Heart right ventricle (tissue), 16 donors: ENCODE data around the gene NXT1. TPM values are rescaled to one million over a fixed set of nuclear protein-coding genes. Genes with fewer than 3 reads are reported as not detected.
A peak's percentile ranks its signal among the peaks of the same experiment; 100 is the strongest.

Experiments
- ATAC-seq, 8 donors: fragments of 200-7000 bp; cut with Tn5 transposase; one replicate each; pipeline ENCODE4 v1.9.1; 2020; ENCODE audit warnings: mild to moderate bottlenecking in 8 of 8, moderate library complexity in 8 of 8, moderate number of reproducible peaks in 1 of 8
- DNase-seq, 2 donors: peaks; one replicate each; pipeline ENCODE4 v3.0.0-alpha.2; 2020
- H3K27ac ChIP-seq, 10 donors: fragments of 200-600 bp; sonication (generic) in 2 of 10; one replicate each; pipeline versions ENCODE4 v1.5.0 to v1.8.0; 2020 to 2022; ENCODE audit warnings: mild to moderate bottlenecking in 3 of 10
- H3K27me3 ChIP-seq, 7 donors: fragments of 200-600 bp; one replicate each; pipeline ENCODE4 v1.8.0; 2021 to 2022; ENCODE audit warnings: mild to moderate bottlenecking in 2 of 7
- H3K36me3 ChIP-seq, 9 donors: fragments of 200-600 bp; sonication (generic) in 1 of 9; one replicate each; pipeline versions ENCODE4 v1.5.0 to v1.8.0; 2020 to 2022; ENCODE audit warnings: mild to moderate bottlenecking in 2 of 9
- H3K4me1 ChIP-seq, 9 donors: fragments of 200-600 bp; sonication (generic) in 1 of 9; one replicate each; pipeline versions ENCODE4 v1.5.0 to v1.8.0; 2020 to 2022; ENCODE audit warnings: mild to moderate bottlenecking in 4 of 9
- H3K4me3 ChIP-seq, 10 donors: fragments of 200-600 bp; sonication (generic) in 2 of 10; one replicate each; pipeline versions ENCODE4 v1.5.0 to v1.8.0; 2020 to 2022; ENCODE audit warnings: mild to moderate bottlenecking in 7 of 10, moderate library complexity in 2 of 10
- H3K9me3 ChIP-seq, 11 donors: fragments of 200-600 bp in 10 of 11; sonication (generic) in 2 of 11; one replicate each; pipeline versions ENCODE4 v1.5.0 to v1.8.0; 2013 to 2022; ENCODE audit warnings: mild to moderate bottlenecking in 2 of 11, control low read depth in 1 of 11, moderate library complexity in 1 of 11
- WGBS, 2 donors: extraction: QIAGEN DNeasy Blood & Tissue Kit; methylation state at CpG; one replicate each; pipeline ENCODE4 v1.1.7; 2013; ENCODE audit warnings: inconsistent platforms in 1 of 2; 5-methylcytosine and 5-hydroxymethylcytosine counted together
- intact Hi-C, 10 donors: fragments of 100-400 bp; cut with DNase I; formaldehyde crosslinking; loops; one replicate each; pipeline versions ENCODE4 v1.11.1 to v1.14.2; 2022
- polyA plus RNA-seq, 2 donors: library from polyadenylated mRNA; stranded (reverse); fragments of 200-250 nt; gene quantifications; one replicate each; pipeline ENCODE4 v1.2.3, GENCODE V29; 2013
- total RNA-seq, 10 donors: library from RNA; stranded (reverse); fragmentation: NEBNext Ultra II Directional in 3 of 10; extraction: Animal tissue kit (Norgen Biotek cat#: 25700) in 3 of 10; gene quantifications; one replicate each; pipeline versions ENCODE4 v1.2.1 to v1.2.4, GENCODE V29; 2021 to 2023
- TF ChIP-seq, protein P1 (sequence below), 9 donors: fragments of 200-600 bp; sonication (generic) in 2 of 9; IDR thresholded peaks; one replicate each; pipeline versions ENCODE4 v1.5.0 to v1.8.0; 2021 to 2022; ENCODE audit warnings: antibody characterized with exemption in 9 of 9, mild to moderate bottlenecking in 5 of 9, moderate library complexity in 1 of 9
- donor health status: Arrhythmogenic right ventricular cardiomyopathy.
- donor health status: ischemic (EF 13 %, LVEDD 7.1; RV severe dilation, severe dysfunction).
- donor health status: healthy with polysubstance abuse.
- donor health status: DM: no; HTN: yes; CAD: no.
- donor health status: DM: no; HTN: no; CAD: no.
- donor health status: ischemic (EF 25% LVEDD 6.9; RV normal size, moderate dysfunction).
- donor health status: ischemic (EF 25% LVEDD 5.7; RV mildly dilated, moderate dysfunction).
- donor health status: healthy.
- donor health status: DM: yes; HTN: yes; CAD: no.
- donor health status: Ischemic cardiomyopathy.
- donor health status: ischemic (EF 35%, LVEDD 5.7; RV mildly dilated, moderate dysfunction).
- donor health status: nonischemic (EF 11% LVEDD 7.7; RV severe dilation, severe dysfunction).
- donor health status: DM: yes; HTN: yes; CAD: no.
- donor health status: PGD.
- donor health status: ischemic (EF 29% LVEDD 5.4; RV normal size, mild dysfunction).
- donor health status: nonischemic (EF 23%, LVEDD 6.1; RV moderate dilation, normal function).

The NXT1 gene
- total and polyA plus RNA-seq, 12 donors, result 4.5 to 21.3 (median 6.6) TPM

- Histone ChIP-seq H3K9me3 (no peaks in the 10 kb centered on the region), H3K27ac (no peak overlapping the region), H3K36me3 (no peaks in the 10 kb centered on the region), H3K4me1 (peaks cover 0 to 19% (median 7%) of the 10 kb centered on the region in 9 donors), H3K27me3 (no peaks in the 10 kb centered on the region), H3K4me3 (no peak overlapping the region)
- WGBS, 2 donors, result 96 to 98% methylated on average over 5 of the region's 5 CpGs
- TF ChIP-seq, protein P1, sequence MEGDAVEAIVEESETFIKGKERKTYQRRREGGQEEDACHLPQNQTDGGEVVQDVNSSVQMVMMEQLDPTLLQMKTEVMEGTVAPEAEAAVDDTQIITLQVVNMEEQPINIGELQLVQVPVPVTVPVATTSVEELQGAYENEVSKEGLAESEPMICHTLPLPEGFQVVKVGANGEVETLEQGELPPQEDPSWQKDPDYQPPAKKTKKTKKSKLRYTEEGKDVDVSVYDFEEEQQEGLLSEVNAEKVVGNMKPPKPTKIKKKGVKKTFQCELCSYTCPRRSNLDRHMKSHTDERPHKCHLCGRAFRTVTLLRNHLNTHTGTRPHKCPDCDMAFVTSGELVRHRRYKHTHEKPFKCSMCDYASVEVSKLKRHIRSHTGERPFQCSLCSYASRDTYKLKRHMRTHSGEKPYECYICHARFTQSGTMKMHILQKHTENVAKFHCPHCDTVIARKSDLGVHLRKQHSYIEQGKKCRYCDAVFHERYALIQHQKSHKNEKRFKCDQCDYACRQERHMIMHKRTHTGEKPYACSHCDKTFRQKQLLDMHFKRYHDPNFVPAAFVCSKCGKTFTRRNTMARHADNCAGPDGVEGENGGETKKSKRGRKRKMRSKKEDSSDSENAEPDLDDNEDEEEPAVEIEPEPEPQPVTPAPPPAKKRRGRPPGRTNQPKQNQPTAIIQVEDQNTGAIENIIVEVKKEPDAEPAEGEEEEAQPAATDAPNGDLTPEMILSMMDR (IDR thresholded peaks at IDR 0.05), result no peak
- intact Hi-C loops, result loop anchor here in 8 of 10 donors (5.0 to 10.0 kb wide), 8 partner anchors 88 to 1001 kb away; no protein-coding TSS in a partner anchor
- no peak for DNase-seq
- no peak for ATAC-seq
These were observed 15.1 kb upstream of the NXT1 start for GRCh38 chr20:23335521-23335920.

DNA sequence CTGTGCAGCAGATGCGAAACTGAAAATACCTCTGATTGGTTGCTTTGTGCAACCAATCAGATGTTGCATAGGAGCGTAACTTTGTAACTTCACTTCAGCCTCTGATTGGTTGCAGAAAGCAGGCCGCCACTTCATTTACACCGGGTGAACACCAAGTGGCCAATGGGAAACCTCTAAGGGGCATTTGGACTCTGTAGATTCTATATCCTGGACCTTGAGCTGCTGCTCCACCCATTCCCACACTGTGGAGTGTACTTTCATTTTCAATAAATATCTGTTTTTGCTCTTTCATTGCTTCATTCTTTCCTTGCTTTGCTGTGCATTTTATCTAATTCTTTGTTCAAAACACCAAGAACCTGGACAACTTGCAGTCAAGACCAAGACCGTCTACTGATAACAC lies 14.1 kb upstream of the NXT1 start:
- no peak overlapping the region for H3K27ac ChIP-seq
- H3K27me3 ChIP-seq, result no peaks in the 10 kb centered on the region
- ATAC-seq (no peak), DNase-seq (no peak)
- no peaks in the 10 kb centered on the region for H3K36me3 ChIP-seq
- no peaks in the 10 kb centered on the region for H3K9me3 ChIP-seq
- peaks cover 0 to 23% (median 7%) of the 10 kb centered on the region in 9 donors for H3K4me1 ChIP-seq
- intact Hi-C loops, result loop anchor here in 8 of 10 donors (5.0 to 10.0 kb wide), 8 partner anchors 89 to 1002 kb away; no protein-coding TSS in a partner anchor
- no peak overlapping the region for H3K4me3 ChIP-seq
- WGBS, 2 donors, result 94 to 96% methylated on average over 5 of the region's 5 CpGs
- TF ChIP-seq, protein P1 (IDR thresholded peaks at IDR 0.05), result no peak

DNA sequence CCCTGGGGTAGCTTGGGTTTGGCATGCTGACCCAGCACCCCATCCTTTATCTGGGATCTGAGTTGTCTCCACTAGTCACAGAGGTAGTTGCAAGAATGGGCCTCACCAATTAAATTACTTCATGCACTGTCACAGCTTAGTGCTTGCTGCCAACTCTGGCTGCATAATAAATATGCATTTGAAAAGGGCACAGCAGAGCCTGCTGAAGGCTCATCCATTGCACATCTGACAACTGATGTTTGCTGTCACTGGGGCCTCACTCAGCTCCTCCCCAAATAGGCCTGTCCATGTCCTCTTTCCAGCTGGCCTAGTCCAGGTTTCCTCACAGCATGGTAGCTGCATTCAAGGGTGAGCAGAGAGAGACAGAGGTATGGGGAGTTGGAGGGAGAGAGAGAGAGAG lies 13.3 kb upstream of the NXT1 start:
- TF ChIP-seq, protein P1 (IDR thresholded peaks at IDR 0.05), result no peak
- Histone ChIP-seq H3K27me3 (no peaks in the 10 kb centered on the region), H3K27ac (no peak overlapping the region), H3K4me3 (no peak overlapping the region), H3K36me3 (no peaks in the 10 kb centered on the region), H3K4me1 (peaks cover 0 to 23% (median 7%) of the 10 kb centered on the region in 9 donors), H3K9me3 (no peaks in the 10 kb centered on the region)
- intact Hi-C loops, result loop anchor here in 8 of 10 donors (5.0 to 10.0 kb wide), 8 partner anchors 90 to 1003 kb away; no protein-coding TSS in a partner anchor
- DNase-seq, result no peak
- no peak for ATAC-seq

- Histone ChIP-seq H3K4me1 (peaks cover 0 to 10% (median 0%) of the 10 kb centered on the region in 9 donors), H3K36me3 (no peaks in the 10 kb centered on the region), H3K27ac (no peak overlapping the region), H3K9me3 (peaks cover 0 to 3% (median 0%) of the 10 kb centered on the region in 11 donors), H3K4me3 (no peak overlapping the region), H3K27me3 (no peaks in the 10 kb centered on the region)
- TF ChIP-seq, protein P1 (IDR thresholded peaks at IDR 0.05), result no peak
- WGBS, 2 donors, result 77% methylated on average over 13 of the region's 13 CpGs
- intact Hi-C loops, result loop anchor here (1.0 to 10.0 kb wide), 16 partner anchors 93 to 1008 kb away; partner anchors contain the start of gene THBD (in 1 of the 10)
- ATAC-seq (peak in 5 of 8 donors; percentile 7 to 38 (median 13)), DNase-seq (no peak)
These were observed 10.6 kb upstream of the NXT1 start for GRCh38 chr20:23339986-23340385.
